ENCODE results near the gene CD9. TPM values are rescaled to one million over a fixed set of nuclear protein-coding genes. Genes with fewer than 3 reads are reported as not detected.

CD9 gene
- total RNA-seq, 1 donor from 2014 or later: 241 TPM

GRCh38 chr12:6215932-6216494 lies 15.8 kb downstream of the CD9 start:
- H3K4me3 ChIP-seq (ENCODE audit: low read depth, low read length): no peak overlapping the region
- DNase-seq (ENCODE audit: low read depth): peak; percentile 100
- no peaks in the 10 kb centered on the region for H3K36me3 ChIP-seq (ENCODE audit: control insufficient read depth, insufficient read depth, low read length)
- no peaks in the 10 kb centered on the region for H3K27me3 ChIP-seq (ENCODE audit: control insufficient read depth, insufficient read depth, low read length)
- TF ChIP-seq, protein P1, sequence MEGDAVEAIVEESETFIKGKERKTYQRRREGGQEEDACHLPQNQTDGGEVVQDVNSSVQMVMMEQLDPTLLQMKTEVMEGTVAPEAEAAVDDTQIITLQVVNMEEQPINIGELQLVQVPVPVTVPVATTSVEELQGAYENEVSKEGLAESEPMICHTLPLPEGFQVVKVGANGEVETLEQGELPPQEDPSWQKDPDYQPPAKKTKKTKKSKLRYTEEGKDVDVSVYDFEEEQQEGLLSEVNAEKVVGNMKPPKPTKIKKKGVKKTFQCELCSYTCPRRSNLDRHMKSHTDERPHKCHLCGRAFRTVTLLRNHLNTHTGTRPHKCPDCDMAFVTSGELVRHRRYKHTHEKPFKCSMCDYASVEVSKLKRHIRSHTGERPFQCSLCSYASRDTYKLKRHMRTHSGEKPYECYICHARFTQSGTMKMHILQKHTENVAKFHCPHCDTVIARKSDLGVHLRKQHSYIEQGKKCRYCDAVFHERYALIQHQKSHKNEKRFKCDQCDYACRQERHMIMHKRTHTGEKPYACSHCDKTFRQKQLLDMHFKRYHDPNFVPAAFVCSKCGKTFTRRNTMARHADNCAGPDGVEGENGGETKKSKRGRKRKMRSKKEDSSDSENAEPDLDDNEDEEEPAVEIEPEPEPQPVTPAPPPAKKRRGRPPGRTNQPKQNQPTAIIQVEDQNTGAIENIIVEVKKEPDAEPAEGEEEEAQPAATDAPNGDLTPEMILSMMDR (IDR thresholded peaks at IDR 0.05; ENCODE audit: insufficient read depth, low read length, poor library complexity, severe bottlenecking): no peak

GRCh38 chr12:6216581-6216980 lies 16.4 kb downstream of the CD9 start:
- Histone ChIP-seq H3K27me3 (ENCODE audit: control insufficient read depth, insufficient read depth, low read length) (no peaks in the 10 kb centered on the region), H3K36me3 (ENCODE audit: control insufficient read depth, insufficient read depth, low read length) (no peaks in the 10 kb centered on the region), H3K4me3 (ENCODE audit: low read depth, low read length) (no peak overlapping the region)
- DNase-seq (ENCODE audit: low read depth): no peak
- TF ChIP-seq, protein P1 (IDR thresholded peaks at IDR 0.05; ENCODE audit: insufficient read depth, low read length, poor library complexity, severe bottlenecking): no peak

DNA sequence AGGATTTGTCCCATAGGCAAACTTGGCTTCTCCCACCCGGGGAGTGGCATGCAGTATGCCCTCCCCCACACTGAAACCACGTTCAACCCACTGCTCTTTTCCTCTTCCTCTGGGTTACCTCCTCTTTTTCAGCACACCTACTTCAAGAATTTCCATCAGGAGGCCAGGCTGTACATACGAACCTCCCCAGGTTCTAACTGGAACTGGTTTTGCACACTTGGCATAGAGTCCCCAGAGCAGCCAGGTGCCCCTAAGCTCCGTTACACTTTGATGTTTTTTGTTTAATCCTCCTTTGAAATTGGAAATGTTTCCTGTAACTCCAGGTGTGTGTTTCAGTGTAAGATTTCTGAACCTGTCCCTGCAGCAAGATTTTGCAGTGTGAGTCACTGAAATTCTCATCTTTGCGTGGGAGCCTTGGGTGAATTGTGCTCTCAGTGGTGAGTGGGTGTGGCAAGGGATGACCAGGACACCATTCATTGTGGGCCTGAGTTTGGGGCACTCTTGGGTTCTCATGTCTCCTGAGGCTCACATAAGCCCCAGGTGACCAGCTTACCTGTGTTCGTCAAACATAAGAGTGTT lies 18.2 kb downstream of the CD9 start:
- no peak for DNase-seq (ENCODE audit: low read depth)
- Histone ChIP-seq H3K27me3 (ENCODE audit: control insufficient read depth, insufficient read depth, low read length) (no peaks in the 10 kb centered on the region), H3K4me3 (ENCODE audit: low read depth, low read length) (no peak overlapping the region), H3K36me3 (ENCODE audit: control insufficient read depth, insufficient read depth, low read length) (no peaks in the 10 kb centered on the region)
- TF ChIP-seq, protein P1 (IDR thresholded peaks at IDR 0.05; ENCODE audit: insufficient read depth, low read length, poor library complexity, severe bottlenecking): no peak

- Histone ChIP-seq H3K36me3 (ENCODE audit: control insufficient read depth, insufficient read depth, low read length) (no peaks in the 10 kb centered on the region), H3K4me3 (ENCODE audit: low read depth, low read length) (no peak overlapping the region), H3K27me3 (ENCODE audit: control insufficient read depth, insufficient read depth, low read length) (no peaks in the 10 kb centered on the region)
- no peak for DNase-seq (ENCODE audit: low read depth)
- TF ChIP-seq, protein P1 (IDR thresholded peaks at IDR 0.05; ENCODE audit: insufficient read depth, low read length, poor library complexity, severe bottlenecking): no peak
Observed at GRCh38 chr12:6219980-6220379, 19.8 kb downstream of the CD9 start.

DNA sequence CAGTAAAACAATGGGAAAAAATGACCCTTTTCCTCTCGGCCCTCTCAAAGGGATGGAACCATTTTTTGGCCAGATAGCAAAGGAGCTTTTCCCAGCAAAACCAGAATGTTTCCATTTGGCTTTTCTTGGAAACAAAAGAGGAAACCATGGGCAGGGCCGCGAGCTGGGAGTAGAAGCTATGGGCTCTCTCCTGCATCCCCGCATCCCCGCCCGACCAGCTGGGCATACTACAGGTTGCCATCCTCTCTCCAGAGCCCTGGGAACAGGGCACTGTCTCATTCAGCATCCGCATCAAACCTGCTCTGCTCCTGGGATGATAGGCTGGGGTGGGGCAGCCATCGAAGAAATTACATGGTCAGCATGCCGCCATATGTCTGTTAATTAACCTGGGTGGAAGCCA lies 20.9 kb downstream of the CD9 start:
- no peak overlapping the region for H3K4me3 ChIP-seq (ENCODE audit: low read depth, low read length)
- no peaks in the 10 kb centered on the region for H3K27me3 ChIP-seq (ENCODE audit: control insufficient read depth, insufficient read depth, low read length)
- TF ChIP-seq, protein P1 (IDR thresholded peaks at IDR 0.05; ENCODE audit: insufficient read depth, low read length, poor library complexity, severe bottlenecking): no peak
- DNase-seq (ENCODE audit: low read depth): no peak
- H3K36me3 ChIP-seq (ENCODE audit: control insufficient read depth, insufficient read depth, low read length): no peaks in the 10 kb centered on the region
